Endothelial cell of umbilical vein (primary cell): ENCODE measurements around the gene RER1.

ENCODE experiments used
- MAX ChIP-seq: IDR thresholded peaks from 2 replicates; pipeline ENCODE4 v1.6.1; 2011; ENCODE audit not compliant: insufficient read depth, insufficient read length
- POLR2A ChIP-seq: IDR thresholded peaks from 2 replicates; pipeline ENCODE4 v1.6.1; 2012; ENCODE audit warnings: low read depth, mild to moderate bottlenecking, control low read depth, low read length
- TF ChIP-seq, protein P1 (sequence below), 2 donors: IDR thresholded peaks; 1 replicate in 1 of 2; 2 replicates in 1 of 2; pipeline ENCODE4 v1.5.1; 2011; ENCODE audit warnings: low read length in 2 of 2, mild to moderate bottlenecking in 2 of 2, moderate library complexity in 2 of 2, control low read depth in 1 of 2, inconsistent platforms in 1 of 2, low read depth in 1 of 2; ENCODE audit not compliant: insufficient read depth in 1 of 2; ENCODE audit errors: extremely low read depth in 1 of 2

DNA sequence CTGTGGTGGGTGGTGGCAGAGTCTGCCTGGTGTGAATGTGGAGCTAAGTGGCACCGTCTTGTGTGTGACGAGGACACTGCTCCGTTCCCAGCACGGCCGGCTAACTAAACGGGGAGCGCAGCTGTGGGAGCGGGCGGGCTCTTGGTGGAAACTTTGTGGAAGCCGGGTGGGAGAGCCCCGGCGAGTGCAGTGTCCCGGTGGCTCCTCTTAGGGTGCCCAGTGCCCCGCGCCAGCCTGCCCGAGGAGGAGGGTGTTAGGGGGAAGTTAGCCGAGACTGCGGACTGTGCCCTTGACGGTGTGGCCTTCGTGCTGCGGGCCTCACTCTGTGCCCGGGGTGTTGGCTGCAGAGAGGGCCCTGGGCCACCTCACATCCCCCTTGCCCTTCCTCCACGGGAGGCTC lies 10.8 kb downstream of the RER1 start:
- TF ChIP-seq, protein P1, sequence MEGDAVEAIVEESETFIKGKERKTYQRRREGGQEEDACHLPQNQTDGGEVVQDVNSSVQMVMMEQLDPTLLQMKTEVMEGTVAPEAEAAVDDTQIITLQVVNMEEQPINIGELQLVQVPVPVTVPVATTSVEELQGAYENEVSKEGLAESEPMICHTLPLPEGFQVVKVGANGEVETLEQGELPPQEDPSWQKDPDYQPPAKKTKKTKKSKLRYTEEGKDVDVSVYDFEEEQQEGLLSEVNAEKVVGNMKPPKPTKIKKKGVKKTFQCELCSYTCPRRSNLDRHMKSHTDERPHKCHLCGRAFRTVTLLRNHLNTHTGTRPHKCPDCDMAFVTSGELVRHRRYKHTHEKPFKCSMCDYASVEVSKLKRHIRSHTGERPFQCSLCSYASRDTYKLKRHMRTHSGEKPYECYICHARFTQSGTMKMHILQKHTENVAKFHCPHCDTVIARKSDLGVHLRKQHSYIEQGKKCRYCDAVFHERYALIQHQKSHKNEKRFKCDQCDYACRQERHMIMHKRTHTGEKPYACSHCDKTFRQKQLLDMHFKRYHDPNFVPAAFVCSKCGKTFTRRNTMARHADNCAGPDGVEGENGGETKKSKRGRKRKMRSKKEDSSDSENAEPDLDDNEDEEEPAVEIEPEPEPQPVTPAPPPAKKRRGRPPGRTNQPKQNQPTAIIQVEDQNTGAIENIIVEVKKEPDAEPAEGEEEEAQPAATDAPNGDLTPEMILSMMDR (IDR thresholded peaks at IDR 0.05; ENCODE audit: extremely low read depth in 1 of 2, insufficient read depth in 1 of 2, low read depth in 1 of 2, low read length in 2 of 2), result no peak
- TF ChIP-seq POLR2A, result no peak
- no peak for TF ChIP-seq MAX
